ENCODE measurements around the gene NAV3. TPM values are rescaled to one million over a fixed set of nuclear protein-coding genes. Genes with fewer than 3 reads are reported as not detected.
A peak's percentile ranks its signal among the peaks of the same experiment; 100 is the strongest.

NAV3 gene
- total RNA-seq, 1 donor from 2014 or later = 17.0 TPM

GRCh38 chr12:78210506-78210860 lies 379.8 kb downstream of the NAV3 start:
- no peak overlapping the region for H3K4me3 ChIP-seq (ENCODE audit: low read depth, low read length)
- no peak for DNase-seq (ENCODE audit: low read depth)
- H3K27me3 ChIP-seq (ENCODE audit: control insufficient read depth, insufficient read depth, low read length) = no peaks in the 10 kb centered on the region
- TF ChIP-seq, protein P1, sequence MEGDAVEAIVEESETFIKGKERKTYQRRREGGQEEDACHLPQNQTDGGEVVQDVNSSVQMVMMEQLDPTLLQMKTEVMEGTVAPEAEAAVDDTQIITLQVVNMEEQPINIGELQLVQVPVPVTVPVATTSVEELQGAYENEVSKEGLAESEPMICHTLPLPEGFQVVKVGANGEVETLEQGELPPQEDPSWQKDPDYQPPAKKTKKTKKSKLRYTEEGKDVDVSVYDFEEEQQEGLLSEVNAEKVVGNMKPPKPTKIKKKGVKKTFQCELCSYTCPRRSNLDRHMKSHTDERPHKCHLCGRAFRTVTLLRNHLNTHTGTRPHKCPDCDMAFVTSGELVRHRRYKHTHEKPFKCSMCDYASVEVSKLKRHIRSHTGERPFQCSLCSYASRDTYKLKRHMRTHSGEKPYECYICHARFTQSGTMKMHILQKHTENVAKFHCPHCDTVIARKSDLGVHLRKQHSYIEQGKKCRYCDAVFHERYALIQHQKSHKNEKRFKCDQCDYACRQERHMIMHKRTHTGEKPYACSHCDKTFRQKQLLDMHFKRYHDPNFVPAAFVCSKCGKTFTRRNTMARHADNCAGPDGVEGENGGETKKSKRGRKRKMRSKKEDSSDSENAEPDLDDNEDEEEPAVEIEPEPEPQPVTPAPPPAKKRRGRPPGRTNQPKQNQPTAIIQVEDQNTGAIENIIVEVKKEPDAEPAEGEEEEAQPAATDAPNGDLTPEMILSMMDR (IDR thresholded peaks at IDR 0.05; ENCODE audit: insufficient read depth, low read length, poor library complexity, severe bottlenecking) = no peak
- H3K36me3 ChIP-seq (ENCODE audit: control insufficient read depth, insufficient read depth, low read length) = no peaks in the 10 kb centered on the region

DNA sequence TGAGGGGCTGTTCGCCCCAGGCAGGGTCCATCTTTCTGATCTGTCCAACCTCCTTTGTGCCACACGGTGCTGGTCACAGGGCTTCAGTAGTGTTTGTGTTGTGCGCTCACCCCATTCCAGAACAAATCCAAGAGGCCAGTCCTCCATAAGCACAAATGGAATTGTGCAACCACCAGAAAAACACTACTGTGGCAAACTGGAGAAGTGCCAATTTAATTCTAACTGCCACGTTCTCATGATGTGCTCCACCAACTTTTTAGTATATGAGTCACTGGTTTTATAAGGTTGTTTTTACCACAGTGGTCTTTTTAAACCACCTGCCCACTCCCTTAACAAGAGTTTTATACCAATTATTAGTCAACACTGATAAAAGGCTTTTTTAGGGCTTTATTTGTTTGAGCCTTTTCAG lies 380.2 kb downstream of the NAV3 start:
- DNase-seq (ENCODE audit: low read depth) = peak; percentile 70
- H3K4me3 ChIP-seq (ENCODE audit: low read depth, low read length) = no peak overlapping the region
- TF ChIP-seq, protein P1 (IDR thresholded peaks at IDR 0.05; ENCODE audit: insufficient read depth, low read length, poor library complexity, severe bottlenecking) = no peak
- H3K27me3 ChIP-seq (ENCODE audit: control insufficient read depth, insufficient read depth, low read length) = no peaks in the 10 kb centered on the region
- H3K36me3 ChIP-seq (ENCODE audit: control insufficient read depth, insufficient read depth, low read length) = no peaks in the 10 kb centered on the region

DNA sequence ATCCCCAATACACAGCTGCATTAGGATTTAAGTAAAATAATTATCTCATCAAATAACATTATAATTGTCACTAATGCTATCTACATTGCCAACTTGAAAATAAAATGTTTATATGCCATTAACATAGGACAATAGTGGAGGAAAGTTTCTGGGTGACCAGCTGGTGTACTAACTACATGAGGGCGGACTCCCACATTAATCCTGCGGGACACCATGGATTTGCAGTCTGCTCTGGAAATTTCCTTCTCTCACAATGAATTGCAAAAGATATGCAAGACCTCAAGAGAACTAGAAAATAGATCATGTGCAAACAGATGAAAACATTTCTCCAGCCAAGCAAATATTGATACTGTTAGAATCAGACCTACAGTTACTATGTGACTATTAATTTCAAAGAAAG lies 390.1 kb downstream of the NAV3 start:
- Histone ChIP-seq H3K4me3 (ENCODE audit: low read depth, low read length) (no peak overlapping the region), H3K36me3 (ENCODE audit: control insufficient read depth, insufficient read depth, low read length) (no peaks in the 10 kb centered on the region), H3K27me3 (ENCODE audit: control insufficient read depth, insufficient read depth, low read length) (no peaks in the 10 kb centered on the region)
- no peak for DNase-seq (ENCODE audit: low read depth)
- TF ChIP-seq, protein P1 (IDR thresholded peaks at IDR 0.05; ENCODE audit: insufficient read depth, low read length, poor library complexity, severe bottlenecking) = no peak

DNA sequence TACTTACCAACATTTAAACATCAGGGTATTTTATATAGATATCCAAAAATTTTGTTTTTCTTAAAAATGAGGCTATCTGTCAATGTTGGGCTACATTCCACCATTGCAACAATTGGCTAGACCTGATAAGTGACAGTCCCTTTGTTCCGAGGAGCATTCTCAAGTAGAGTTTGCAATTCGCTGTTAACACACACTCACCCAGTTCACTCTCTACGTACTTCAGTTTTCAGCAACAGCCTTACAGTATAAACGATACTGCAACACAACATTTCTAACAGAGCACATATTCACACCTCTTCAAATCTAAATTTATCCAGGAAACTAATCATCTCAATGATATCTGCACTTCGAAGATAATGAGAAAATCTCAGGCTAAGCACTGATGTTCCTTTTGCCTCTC lies 393.5 kb downstream of the NAV3 start:
- DNase-seq (ENCODE audit: low read depth) = no peak
- no peak overlapping the region for H3K4me3 ChIP-seq (ENCODE audit: low read depth, low read length)
- H3K36me3 ChIP-seq (ENCODE audit: control insufficient read depth, insufficient read depth, low read length) = no peaks in the 10 kb centered on the region
- no peaks in the 10 kb centered on the region for H3K27me3 ChIP-seq (ENCODE audit: control insufficient read depth, insufficient read depth, low read length)
- TF ChIP-seq, protein P1 (IDR thresholded peaks at IDR 0.05; ENCODE audit: insufficient read depth, low read length, poor library complexity, severe bottlenecking) = no peak

- Histone ChIP-seq H3K36me3 (ENCODE audit: control insufficient read depth, insufficient read depth, low read length) (no peaks in the 10 kb centered on the region), H3K27me3 (ENCODE audit: control insufficient read depth, insufficient read depth, low read length) (no peaks in the 10 kb centered on the region), H3K4me3 (ENCODE audit: low read depth, low read length) (no peak overlapping the region)
- no peak for DNase-seq (ENCODE audit: low read depth)
- TF ChIP-seq, protein P1 (IDR thresholded peaks at IDR 0.05; ENCODE audit: insufficient read depth, low read length, poor library complexity, severe bottlenecking) = no peak
Observed at GRCh38 chr12:78226763-78227162, 396.1 kb downstream of the NAV3 start.

DNA sequence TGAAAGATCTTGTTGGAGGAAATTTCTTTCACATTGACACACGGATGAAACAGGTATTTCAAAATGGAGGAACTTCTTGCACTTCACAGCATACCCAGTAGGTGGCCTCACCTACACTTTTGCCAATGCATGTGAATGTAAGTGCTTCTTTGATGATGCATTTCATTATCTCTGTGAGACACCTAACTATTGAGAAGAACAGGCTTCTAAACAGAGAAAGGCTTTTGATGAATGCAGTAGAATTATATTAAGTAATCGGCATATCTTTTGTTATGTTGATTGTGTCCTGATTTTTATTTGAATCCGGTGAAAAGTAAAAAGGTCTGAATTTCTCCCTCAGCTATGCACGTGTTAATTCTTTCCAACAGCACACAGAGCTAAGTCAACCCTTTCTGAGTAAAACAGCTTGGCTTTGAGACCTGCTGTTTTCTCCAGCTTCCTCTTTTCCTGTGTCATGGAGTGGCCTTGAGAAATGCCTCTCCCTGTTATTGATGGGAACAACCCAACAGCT lies 399.0 kb downstream of the NAV3 start:
- no peak for DNase-seq (ENCODE audit: low read depth)
- TF ChIP-seq, protein P1 (IDR thresholded peaks at IDR 0.05; ENCODE audit: insufficient read depth, low read length, poor library complexity, severe bottlenecking) = peak; percentile 61
- Histone ChIP-seq H3K4me3 (ENCODE audit: low read depth, low read length) (no peak overlapping the region), H3K27me3 (ENCODE audit: control insufficient read depth, insufficient read depth, low read length) (no peaks in the 10 kb centered on the region), H3K36me3 (ENCODE audit: control insufficient read depth, insufficient read depth, low read length) (no peaks in the 10 kb centered on the region)

All from kidney epithelial cell (primary cell).